IPS-18c (cell line): Measurements from ENCODE around the gene BAX.
A peak's percentile ranks its signal among the peaks of the same experiment; 100 is the strongest.
"Not testable (repeated sequence)": the region's sequence is repeated elsewhere in the genome, so short reads cannot be mapped to it uniquely, and the experiment has no call there.

Source experiments
- H3K4me3 ChIP-seq: 2 replicates; pipeline ENCODE4 v1.7.0; 2013; ENCODE audit warnings: low read depth, mild to moderate bottlenecking, low read length, moderate library complexity; ENCODE audit not compliant: insufficient read depth
- H3K9me3 ChIP-seq: one replicate; pipeline ENCODE4 v1.6.1; 2013; ENCODE audit warnings: mild to moderate bottlenecking, low read length, moderate library complexity; ENCODE audit not compliant: control insufficient read depth, insufficient read depth

BAX gene

DNA sequence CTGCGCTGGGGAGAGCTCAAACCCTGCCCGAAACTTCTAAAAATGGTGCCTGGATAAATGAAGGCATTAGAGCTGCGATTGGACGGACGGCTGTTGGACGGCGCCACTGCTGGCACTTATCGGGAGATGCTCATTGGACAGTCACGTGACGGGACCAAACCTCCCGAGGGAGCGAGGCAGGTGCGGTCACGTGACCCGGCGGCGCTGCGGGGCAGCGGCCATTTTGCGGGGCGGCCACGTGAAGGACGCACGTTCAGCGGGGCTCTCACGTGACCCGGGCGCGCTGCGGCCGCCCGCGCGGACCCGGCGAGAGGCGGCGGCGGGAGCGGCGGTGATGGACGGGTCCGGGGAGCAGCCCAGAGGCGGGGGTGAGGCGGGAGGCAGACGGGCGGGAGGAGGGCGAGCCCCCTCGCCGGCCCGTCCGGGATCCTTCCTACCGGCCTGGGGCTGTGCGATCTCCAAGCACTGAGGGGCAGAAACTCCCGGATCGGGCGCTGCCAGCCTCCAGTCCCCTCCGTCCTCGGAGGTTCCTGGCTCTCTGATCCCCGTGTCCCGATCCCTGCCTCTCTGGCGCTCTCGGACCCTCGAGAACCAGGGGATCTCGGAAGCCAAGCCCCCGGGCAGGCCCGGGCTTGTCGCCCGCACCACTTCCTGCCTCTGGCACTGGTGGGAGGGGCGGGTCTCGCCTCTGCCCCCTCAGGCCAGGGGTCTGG, at the start of gene BAX:
BAX (plus strand) TSS at position 281 of the 713 bp plus-strand sequence; CDS start at position 335, 54 bp downstream.
- Histone ChIP-seq H3K9me3 (no peaks in the 10 kb centered on the region), H3K4me3 (peak within 1 kb of the TSS; percentile 97)

- H3K9me3 ChIP-seq = no peaks in the 10 kb centered on the region
- H3K4me3 ChIP-seq = no peak overlapping the region
These were observed 49.0 kb upstream of the BAX start for GRCh38 chr19:48905664-48906063.

GRCh38 chr19:48906324-48906723, 48.4 kb upstream of the BAX start:
- no peaks in the 10 kb centered on the region for H3K9me3 ChIP-seq
- H3K4me3 ChIP-seq = no peak overlapping the region

- no peak overlapping the region for H3K4me3 ChIP-seq
- H3K9me3 ChIP-seq = no peaks in the 10 kb centered on the region
These were observed 47.0 kb upstream of the BAX start for GRCh38 chr19:48907671-48908070.

GRCh38 chr19:48909424-48910077, 45.1 kb upstream of the BAX start:
- H3K4me3 ChIP-seq, H3K9me3 ChIP-seq: not testable (repeated sequence)

- H3K9me3 ChIP-seq = no peaks in the 10 kb centered on the region
- no peak overlapping the region for H3K4me3 ChIP-seq
These were observed 43.9 kb upstream of the BAX start for GRCh38 chr19:48910803-48911202.

GRCh38 chr19:48913114-48913889, 41.4 kb upstream of the BAX start:
- Histone ChIP-seq H3K4me3 (no peak overlapping the region), H3K9me3 (no peaks in the 10 kb centered on the region)

- no peak overlapping the region for H3K4me3 ChIP-seq
- H3K9me3 ChIP-seq = no peaks in the 10 kb centered on the region
These were observed 40.5 kb upstream of the BAX start for GRCh38 chr19:48914181-48914580.

GRCh38 chr19:48915757-48916156, 38.9 kb upstream of the BAX start:
- no peak overlapping the region for H3K4me3 ChIP-seq
- H3K9me3 ChIP-seq = no peaks in the 10 kb centered on the region

DNA sequence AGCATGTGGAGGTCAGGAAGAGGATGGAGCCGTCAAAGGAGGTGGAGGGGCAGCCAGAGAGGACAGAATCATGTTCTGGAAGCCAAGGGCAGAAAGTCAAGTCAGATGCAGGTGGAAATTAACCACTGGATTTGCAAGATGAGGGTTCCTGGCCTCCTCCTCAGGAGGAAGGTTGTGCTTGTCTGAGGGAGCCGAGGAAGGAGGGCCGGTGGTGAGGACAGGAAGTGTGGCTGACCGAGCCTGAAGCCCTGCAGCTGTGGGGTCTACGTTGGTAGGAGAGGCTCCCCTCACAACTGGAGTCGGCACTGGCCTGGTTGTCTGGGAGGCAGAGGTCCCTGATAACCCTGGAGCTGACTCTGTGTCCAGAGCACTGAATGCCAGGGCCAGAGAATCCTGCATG, 36.6 kb upstream of the BAX start:
- H3K4me3 ChIP-seq = no peak overlapping the region
- no peaks in the 10 kb centered on the region for H3K9me3 ChIP-seq

DNA sequence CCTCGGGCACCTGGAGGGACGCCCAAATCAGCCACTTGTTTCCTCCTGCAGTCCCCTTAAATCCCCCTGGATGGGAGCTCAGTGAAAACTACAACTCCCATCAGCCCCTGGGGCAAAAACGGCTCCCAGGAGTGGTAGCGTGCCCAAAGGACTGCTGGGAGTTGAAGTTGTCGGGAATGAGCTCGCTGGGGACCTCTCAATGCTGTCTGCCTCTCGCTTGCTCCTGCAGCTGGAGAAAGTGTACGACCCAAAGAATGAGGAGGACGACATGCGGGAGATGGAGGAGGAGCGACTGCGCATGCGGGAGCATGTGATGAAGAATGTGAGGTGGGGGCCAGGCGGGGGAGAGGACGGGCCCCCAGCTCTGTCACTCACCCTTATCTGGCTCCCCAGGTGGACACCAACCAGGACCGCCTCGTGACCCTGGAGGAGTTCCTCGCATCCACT, 35.9 kb upstream of the BAX start:
- H3K4me3 ChIP-seq = no peak overlapping the region
- H3K9me3 ChIP-seq = no peaks in the 10 kb centered on the region

DNA sequence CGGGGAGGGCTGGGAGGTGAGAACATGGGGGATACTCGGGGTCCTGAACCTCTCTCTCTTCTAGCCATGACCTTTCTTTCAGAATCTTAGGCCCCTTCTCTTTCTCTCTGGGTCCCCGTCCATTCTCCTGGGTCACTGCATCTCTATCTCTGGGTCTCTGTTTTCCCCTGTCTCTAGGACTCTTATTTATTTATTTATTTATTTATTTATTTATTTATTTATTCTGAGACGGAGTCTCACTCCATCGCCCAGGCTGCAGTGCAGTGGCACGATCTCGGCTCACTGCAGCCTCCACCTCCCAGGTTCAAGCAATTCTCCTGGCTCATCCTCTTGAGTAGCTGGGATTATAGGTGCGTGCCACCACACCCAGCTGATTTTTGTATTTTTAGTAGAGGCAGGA, 35.4 kb upstream of the BAX start:
- not testable (repeated sequence) for H3K4me3 ChIP-seq, H3K9me3 ChIP-seq

DNA sequence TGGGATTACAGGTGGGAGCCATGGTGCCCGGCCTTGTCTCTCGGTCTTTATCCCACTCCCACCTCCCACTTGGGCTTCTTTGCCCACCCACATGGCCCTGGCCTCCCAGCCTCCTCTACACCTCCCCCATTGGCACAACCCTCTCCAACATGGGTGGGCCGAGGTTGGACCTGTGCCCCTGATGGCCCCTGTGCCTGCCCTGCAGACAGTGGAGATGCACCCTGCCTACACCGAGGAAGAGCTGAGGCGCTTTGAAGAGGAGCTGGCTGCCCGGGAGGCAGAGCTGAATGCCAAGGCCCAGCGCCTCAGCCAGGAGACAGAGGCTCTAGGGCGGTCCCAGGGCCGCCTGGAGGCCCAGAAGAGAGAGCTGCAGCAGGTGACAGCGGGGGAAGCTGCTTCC, 33.7 kb upstream of the BAX start:
- H3K9me3 ChIP-seq = no peaks in the 10 kb centered on the region
- no peak overlapping the region for H3K4me3 ChIP-seq

DNA sequence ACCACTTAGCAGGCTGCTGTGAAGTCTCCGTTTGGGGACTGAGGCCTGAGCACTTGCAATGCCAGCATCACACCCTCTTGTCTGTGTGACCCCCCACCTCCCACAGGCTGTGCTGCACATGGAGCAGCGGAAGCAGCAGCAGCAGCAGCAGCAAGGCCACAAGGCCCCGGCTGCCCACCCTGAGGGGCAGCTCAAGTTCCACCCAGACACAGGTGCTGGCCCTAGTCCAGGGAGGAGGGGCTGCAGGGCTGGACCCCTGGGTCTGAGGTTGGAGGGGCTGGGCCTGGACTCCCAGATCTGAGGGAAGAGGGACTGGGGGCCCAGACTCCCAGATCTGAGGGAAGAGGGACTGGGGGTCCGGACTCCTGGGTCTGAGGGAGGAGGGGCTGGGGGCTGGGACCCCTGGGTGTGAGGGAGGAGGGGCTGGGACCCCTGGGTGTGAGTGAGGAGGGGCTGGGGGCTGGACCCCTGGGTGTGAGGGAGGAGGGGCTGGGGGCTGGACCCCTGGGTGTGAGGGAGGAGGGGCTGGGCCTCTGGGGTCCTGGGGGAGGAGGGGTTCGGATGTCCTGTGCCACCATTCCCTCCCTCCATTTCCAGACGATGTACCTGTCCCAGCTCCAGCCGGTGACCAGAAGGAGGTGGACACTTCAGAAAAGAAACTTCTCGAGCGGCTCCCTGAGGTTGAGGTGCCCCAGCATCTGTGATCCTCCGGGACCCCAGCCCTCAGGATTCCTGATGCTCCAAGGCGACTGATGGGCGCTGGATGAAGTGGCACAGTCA, 32.8 kb upstream of the BAX start:
- H3K9me3 ChIP-seq = no peaks in the 10 kb centered on the region
- H3K4me3 ChIP-seq = no peak overlapping the region

GRCh38 chr19:48922548-48923490, 31.9 kb upstream of the BAX start:
- Histone ChIP-seq H3K9me3 (no peaks in the 10 kb centered on the region), H3K4me3 (no peak overlapping the region)

DNA sequence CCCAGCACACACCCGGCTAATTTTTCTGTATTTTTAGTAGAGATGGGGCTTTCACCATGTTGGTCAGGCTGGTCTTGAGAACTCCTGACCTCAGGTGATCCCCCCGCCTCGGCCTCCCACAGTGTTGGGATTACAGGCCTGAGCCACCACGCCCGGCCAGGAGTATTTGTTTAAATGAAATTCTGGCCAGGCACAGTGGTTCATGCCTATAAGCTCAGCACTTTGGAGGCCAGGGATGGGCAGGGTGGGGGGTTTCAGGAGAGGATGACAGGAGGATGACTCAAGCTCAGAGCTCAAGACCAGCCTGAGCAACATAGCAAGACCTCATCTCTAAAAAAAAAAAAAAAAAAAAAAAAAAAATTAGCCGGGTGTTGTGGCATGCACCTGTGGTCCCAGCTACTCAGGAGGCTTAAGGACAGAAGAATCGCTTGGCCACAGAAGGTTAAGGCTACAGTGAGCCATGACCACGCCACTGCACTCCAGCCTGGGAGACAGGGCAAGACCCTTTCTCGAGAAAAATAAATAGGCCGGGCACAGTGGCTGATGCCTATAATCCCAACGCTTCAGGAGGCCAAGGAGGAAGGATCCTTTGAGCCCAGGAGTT, 29.3 kb upstream of the BAX start:
- no peak overlapping the region for H3K4me3 ChIP-seq
- H3K9me3 ChIP-seq = no peaks in the 10 kb centered on the region
